H9 (cell line): ENCODE data around the gene EXOC3L4. TPM values are rescaled to one million over a fixed set of nuclear protein-coding genes. Genes with fewer than 3 reads are reported as not detected.

ENCODE experiments used
- DNase-seq: peaks from one replicate; pipeline ENCODE4 v3.0.0-alpha.2; 2017
- H2AFZ ChIP-seq: one replicate; pipeline ENCODE4 v1.6.1; 2013; ENCODE audit warnings: mild to moderate bottlenecking, low read length, control low read depth, moderate library complexity
- H2AK5ac ChIP-seq: 2 replicates; pipeline ENCODE4 v1.6.1; 2013; ENCODE audit warnings: low read length, control low read depth, mixed read lengths; ENCODE audit not compliant: insufficient read length
- H2BK120ac ChIP-seq: one replicate; pipeline ENCODE4 v1.6.1; 2013; ENCODE audit warnings: low read depth, mild to moderate bottlenecking, low read length, control low read depth, inconsistent platforms; ENCODE audit not compliant: poor library complexity, severe bottlenecking
- H2BK12ac ChIP-seq: 2 replicates; pipeline ENCODE4 v1.6.1; 2013; ENCODE audit warnings: low read length, control low read depth, mixed read lengths, low read depth; ENCODE audit not compliant: insufficient read length
- H2BK15ac ChIP-seq: 2 replicates; pipeline ENCODE4 v1.6.1; 2013; ENCODE audit warnings: low read depth, low read length, control low read depth
- H2BK20ac ChIP-seq: one replicate; pipeline ENCODE4 v1.6.1; 2013; ENCODE audit warnings: low read depth, mild to moderate bottlenecking, low read length, control low read depth, inconsistent platforms; ENCODE audit not compliant: poor library complexity, severe bottlenecking
- H2BK5ac ChIP-seq: 2 replicates; pipeline ENCODE4 v1.6.1; 2013; ENCODE audit warnings: low read length, control low read depth, mixed read lengths; ENCODE audit not compliant: insufficient read length
- H3K14ac ChIP-seq: 2 replicates; pipeline ENCODE4 v1.6.1; 2013; ENCODE audit warnings: low read length, control low read depth; ENCODE audit not compliant: insufficient read depth
- H3K18ac ChIP-seq: 2 replicates; pipeline ENCODE4 v1.6.1; 2013; ENCODE audit warnings: low read depth, mild to moderate bottlenecking, mixed read lengths, low read length, control low read depth; ENCODE audit not compliant: insufficient read length
- H3K23ac ChIP-seq: 2 replicates; pipeline ENCODE4 v1.6.1; 2013; ENCODE audit warnings: low read length, control low read depth, mixed read lengths, low read depth; ENCODE audit not compliant: insufficient read length
- H3K23me2 ChIP-seq: 2 replicates; pipeline ENCODE4 v1.6.1; 2013; ENCODE audit warnings: low read depth, mild to moderate bottlenecking, mixed read lengths, low read length, control low read depth; ENCODE audit not compliant: insufficient read length, poor library complexity, severe bottlenecking
- H3K27ac ChIP-seq: 2 replicates; pipeline ENCODE4 v1.5.1; 2013; ENCODE audit warnings: low read length, control low read depth, mixed read lengths, low read depth; ENCODE audit not compliant: insufficient read length
- H3K27me3 ChIP-seq: 2 replicates; pipeline ENCODE4 v1.6.1; 2013; ENCODE audit warnings: low read length, control low read depth, inconsistent platforms; ENCODE audit not compliant: insufficient read depth
- H3K4ac ChIP-seq: 2 replicates; pipeline ENCODE4 v1.6.1; 2013; ENCODE audit warnings: low read depth, mild to moderate bottlenecking, control low read depth, inconsistent platforms, low read length, moderate library complexity
- H3K4me1 ChIP-seq: 2 replicates; pipeline ENCODE4 v1.6.1; 2013; ENCODE audit warnings: low read length, control low read depth, inconsistent platforms; ENCODE audit not compliant: insufficient read depth
- H3K4me2 ChIP-seq: 2 replicates; pipeline ENCODE4 v1.6.1; 2013; ENCODE audit warnings: low read length, control low read depth, mixed read lengths; ENCODE audit not compliant: insufficient read length, insufficient read depth
- H3K56ac ChIP-seq: 2 replicates; pipeline ENCODE4 v1.6.1; 2013; ENCODE audit warnings: low read depth, mild to moderate bottlenecking, mixed read lengths, low read length, control low read depth; ENCODE audit not compliant: insufficient read length
- H3K79me1 ChIP-seq: 2 replicates; pipeline ENCODE4 v1.6.1; 2013; ENCODE audit warnings: low read depth, mild to moderate bottlenecking, moderate library complexity, low read length, control low read depth, inconsistent platforms; ENCODE audit not compliant: insufficient read depth, poor library complexity, severe bottlenecking
- H3K79me2 ChIP-seq: 2 replicates; pipeline ENCODE4 v1.6.1; 2013; ENCODE audit warnings: low read length, control low read depth, inconsistent platforms; ENCODE audit not compliant: insufficient read depth
- H3K9ac ChIP-seq: 2 replicates; pipeline ENCODE4 v1.6.1; 2013; ENCODE audit warnings: low read length, control low read depth, mixed read lengths; ENCODE audit not compliant: insufficient read length; ENCODE audit errors: extremely low read depth
- H3K9me3 ChIP-seq: one replicate; pipeline ENCODE4 v1.6.1; 2013; ENCODE audit warnings: low read depth, low read length, inconsistent platforms; ENCODE audit not compliant: control insufficient read depth
- H3T11ph ChIP-seq: one replicate; pipeline ENCODE4 v1.6.1; 2013; ENCODE audit warnings: mild to moderate bottlenecking, low read length, control low read depth, inconsistent platforms
- H4K20me1 ChIP-seq: one replicate; pipeline ENCODE4 v1.6.1; 2013; ENCODE audit not compliant: control insufficient read depth, insufficient read length, insufficient read depth
- H4K5ac ChIP-seq: 2 replicates; pipeline ENCODE4 v1.6.1; 2013; ENCODE audit warnings: low read depth, mild to moderate bottlenecking, mixed read lengths, low read length, control low read depth; ENCODE audit not compliant: insufficient read length
- H4K8ac ChIP-seq: replicated peaks from 2 replicates; pipeline ENCODE4 v1.6.1; 2013; ENCODE audit warnings: low read length, control low read depth, mixed read lengths, low read depth; ENCODE audit not compliant: insufficient read length
- H4K91ac ChIP-seq: 2 replicates; pipeline ENCODE4 v1.6.1; 2013; ENCODE audit warnings: low read depth, mild to moderate bottlenecking, moderate library complexity, mixed read lengths, low read length, control low read depth; ENCODE audit not compliant: insufficient read length
- H3K27ac Mint-ChIP-seq, 3 experiments: 2 replicates in 2 of 3; 3 replicates in 1 of 3; pipeline ENCODE4 v1.8.0; 2020 to 2021; ENCODE audit warnings: mixed read lengths in 3 of 3, mild to moderate bottlenecking in 1 of 3, moderate library complexity in 1 of 3
- H3K27me3 Mint-ChIP-seq: 2 replicates; pipeline ENCODE4 v1.8.0; 2021; ENCODE audit warnings: low read depth, mild to moderate bottlenecking, moderate library complexity, mixed read lengths
- H3K36me3 Mint-ChIP-seq, 3 experiments: 2 replicates in 2 of 3; 3 replicates in 1 of 3; pipeline ENCODE4 v1.8.0; 2020 to 2021; ENCODE audit warnings: low read depth in 3 of 3, mixed read lengths in 3 of 3; ENCODE audit not compliant: insufficient read depth in 1 of 3
- H3K4me1 Mint-ChIP-seq, 2 experiments: 2 replicates each; pipeline ENCODE4 v1.8.0; 2020; ENCODE audit warnings: mixed read lengths in 2 of 2
- H3K4me3 Mint-ChIP-seq, 2 experiments: 2 replicates in 1 of 2; 3 replicates in 1 of 2; pipeline ENCODE4 v1.8.0; 2020 to 2021; ENCODE audit warnings: mild to moderate bottlenecking in 2 of 2, mixed read lengths in 2 of 2, moderate library complexity in 1 of 2
- H3K9me3 Mint-ChIP-seq, 2 experiments: 2 replicates in 1 of 2; 3 replicates in 1 of 2; pipeline ENCODE4 v1.8.0; 2020; ENCODE audit warnings: mild to moderate bottlenecking in 2 of 2, mixed read lengths in 2 of 2, moderate library complexity in 1 of 2
- whole genome bisulfite sequencing: extraction: QIAGEN DNeasy Blood & Tissue Kit; methylation state at CpG from one replicate; pipeline ENCODE4 v1.1.7; 2013; ENCODE audit warnings: missing lambda C conversion rate, low lambda C conversion rate, mixed read lengths; ENCODE audit not compliant: insufficient read length; ENCODE audit errors: extremely low coverage; 5-methylcytosine and 5-hydroxymethylcytosine counted together
- total RNA-seq: library from RNA; stranded (reverse); gene quantifications from 2 replicates; pipeline ENCODE4 v1.2.1, GENCODE V29; 2021
- TF ChIP-seq, protein P1 (sequence below): fragments of 200-600 bp; sonication (generic); conservative IDR thresholded peaks from 3 replicates; pipeline ENCODE4 v1.8.0; 2021; ENCODE audit warnings: antibody characterized with exemption, mild to moderate bottlenecking

The EXOC3L4 gene
- total RNA-seq, 1 experiment from 2014 or later, result 0.42 TPM

DNA sequence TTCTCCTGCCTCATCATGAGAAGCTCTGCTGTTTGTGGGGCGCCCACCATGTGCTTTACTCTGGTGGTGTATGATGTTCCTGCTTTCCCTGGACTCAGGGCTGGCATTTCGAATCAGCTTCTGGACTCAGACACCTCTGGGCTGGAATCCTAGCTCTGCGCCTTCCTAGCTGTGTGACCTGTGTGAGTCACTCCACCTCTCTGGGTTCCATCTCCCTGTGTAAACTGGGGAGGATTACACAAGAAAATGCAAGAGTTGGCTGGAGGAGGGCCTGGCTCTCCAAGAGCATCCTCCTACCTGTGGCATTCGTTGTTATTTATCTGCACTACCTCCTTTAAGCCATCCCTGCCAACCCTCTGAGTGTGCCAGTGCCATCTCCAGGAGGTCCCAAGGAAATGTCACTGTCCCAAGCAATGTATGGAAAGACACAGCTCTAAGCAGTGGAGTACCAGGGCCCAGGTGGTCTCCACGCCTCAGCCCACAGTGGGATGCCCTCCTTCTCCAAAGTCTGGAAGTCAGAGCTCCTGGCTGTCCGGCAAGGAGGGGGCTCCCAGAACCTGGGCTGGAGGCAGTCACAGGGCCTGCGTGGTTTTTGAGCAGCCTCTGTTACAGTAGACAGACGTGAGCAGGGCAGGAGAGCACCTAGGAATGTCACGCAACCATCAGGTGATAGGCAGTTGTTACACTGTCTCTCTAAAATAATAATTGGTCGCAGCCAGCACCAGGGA, 21.5 kb downstream of the EXOC3L4 start:
- H3K27me3 ChIP-seq, result no peaks in the 10 kb centered on the region
- H3K79me2 ChIP-seq, result no peaks in the 10 kb centered on the region
- no peak overlapping the region for H3K4me2 ChIP-seq
- no peak overlapping the region for H3K27ac ChIP-seq
- H4K8ac ChIP-seq, result no peak overlapping the region
- no peak overlapping the region for H3T11ph ChIP-seq
- H2BK12ac ChIP-seq, result no peak overlapping the region
- no peak for DNase-seq
- Mint-ChIP-seq H3K36me3 (no peaks in the 10 kb centered on the region), H3K4me1 (peaks cover 6 to 25% of the 10 kb centered on the region in 2 experiments), H3K9me3 (no peaks in the 10 kb centered on the region), H3K27ac (peak overlapping the region in 1 of 3 experiments; percentile 69; a peak in 1 of 7 replicates), H3K4me3 (no peak overlapping the region), H3K27me3 (peaks cover under 1% of the 10 kb centered on the region; the same call in 1 of the 2 replicates)
- no peak overlapping the region for H3K9ac ChIP-seq
- peaks cover 4% of the 10 kb centered on the region; the same call in 1 of the 2 replicates for H3K4me1 ChIP-seq
- H3K23me2 ChIP-seq, result no peaks in the 10 kb centered on the region
- no peak overlapping the region for H2BK120ac ChIP-seq
- H3K4ac ChIP-seq, result no peak overlapping the region
- H4K20me1 ChIP-seq, result no peaks in the 10 kb centered on the region
- no peak overlapping the region for H3K18ac ChIP-seq
- H4K91ac ChIP-seq, result no peak overlapping the region
- no peak overlapping the region for H2BK15ac ChIP-seq
- no peak overlapping the region for H2BK5ac ChIP-seq
- no peak overlapping the region for H4K5ac ChIP-seq
- H2AFZ ChIP-seq, result no peak overlapping the region
- H3K79me1 ChIP-seq, result no peaks in the 10 kb centered on the region
- WGBS, result no CpG with 5 or more reads among the region's 10 CpGs
- TF ChIP-seq, protein P1, sequence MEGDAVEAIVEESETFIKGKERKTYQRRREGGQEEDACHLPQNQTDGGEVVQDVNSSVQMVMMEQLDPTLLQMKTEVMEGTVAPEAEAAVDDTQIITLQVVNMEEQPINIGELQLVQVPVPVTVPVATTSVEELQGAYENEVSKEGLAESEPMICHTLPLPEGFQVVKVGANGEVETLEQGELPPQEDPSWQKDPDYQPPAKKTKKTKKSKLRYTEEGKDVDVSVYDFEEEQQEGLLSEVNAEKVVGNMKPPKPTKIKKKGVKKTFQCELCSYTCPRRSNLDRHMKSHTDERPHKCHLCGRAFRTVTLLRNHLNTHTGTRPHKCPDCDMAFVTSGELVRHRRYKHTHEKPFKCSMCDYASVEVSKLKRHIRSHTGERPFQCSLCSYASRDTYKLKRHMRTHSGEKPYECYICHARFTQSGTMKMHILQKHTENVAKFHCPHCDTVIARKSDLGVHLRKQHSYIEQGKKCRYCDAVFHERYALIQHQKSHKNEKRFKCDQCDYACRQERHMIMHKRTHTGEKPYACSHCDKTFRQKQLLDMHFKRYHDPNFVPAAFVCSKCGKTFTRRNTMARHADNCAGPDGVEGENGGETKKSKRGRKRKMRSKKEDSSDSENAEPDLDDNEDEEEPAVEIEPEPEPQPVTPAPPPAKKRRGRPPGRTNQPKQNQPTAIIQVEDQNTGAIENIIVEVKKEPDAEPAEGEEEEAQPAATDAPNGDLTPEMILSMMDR, result no peak
- no peaks in the 10 kb centered on the region for H3K9me3 ChIP-seq
- H3K14ac ChIP-seq, result no peak overlapping the region
- H3K56ac ChIP-seq, result no peak overlapping the region
- H2BK20ac ChIP-seq, result no peak overlapping the region
- H2AK5ac ChIP-seq, result no peak overlapping the region
- no peak overlapping the region for H3K23ac ChIP-seq
